Putamen (tissue), 1 donor: ENCODE data around the gene PRDM2.
"Not testable (repeated sequence)": the region's sequence is repeated elsewhere in the genome, so short reads cannot be mapped to it uniquely, and the experiment has no call there.

Source experiments
- DNase-seq: peaks from one replicate; pipeline ENCODE4 v3.0.0-alpha.2; 2016; ENCODE audit warnings: low spot score

PRDM2 gene, protein sequence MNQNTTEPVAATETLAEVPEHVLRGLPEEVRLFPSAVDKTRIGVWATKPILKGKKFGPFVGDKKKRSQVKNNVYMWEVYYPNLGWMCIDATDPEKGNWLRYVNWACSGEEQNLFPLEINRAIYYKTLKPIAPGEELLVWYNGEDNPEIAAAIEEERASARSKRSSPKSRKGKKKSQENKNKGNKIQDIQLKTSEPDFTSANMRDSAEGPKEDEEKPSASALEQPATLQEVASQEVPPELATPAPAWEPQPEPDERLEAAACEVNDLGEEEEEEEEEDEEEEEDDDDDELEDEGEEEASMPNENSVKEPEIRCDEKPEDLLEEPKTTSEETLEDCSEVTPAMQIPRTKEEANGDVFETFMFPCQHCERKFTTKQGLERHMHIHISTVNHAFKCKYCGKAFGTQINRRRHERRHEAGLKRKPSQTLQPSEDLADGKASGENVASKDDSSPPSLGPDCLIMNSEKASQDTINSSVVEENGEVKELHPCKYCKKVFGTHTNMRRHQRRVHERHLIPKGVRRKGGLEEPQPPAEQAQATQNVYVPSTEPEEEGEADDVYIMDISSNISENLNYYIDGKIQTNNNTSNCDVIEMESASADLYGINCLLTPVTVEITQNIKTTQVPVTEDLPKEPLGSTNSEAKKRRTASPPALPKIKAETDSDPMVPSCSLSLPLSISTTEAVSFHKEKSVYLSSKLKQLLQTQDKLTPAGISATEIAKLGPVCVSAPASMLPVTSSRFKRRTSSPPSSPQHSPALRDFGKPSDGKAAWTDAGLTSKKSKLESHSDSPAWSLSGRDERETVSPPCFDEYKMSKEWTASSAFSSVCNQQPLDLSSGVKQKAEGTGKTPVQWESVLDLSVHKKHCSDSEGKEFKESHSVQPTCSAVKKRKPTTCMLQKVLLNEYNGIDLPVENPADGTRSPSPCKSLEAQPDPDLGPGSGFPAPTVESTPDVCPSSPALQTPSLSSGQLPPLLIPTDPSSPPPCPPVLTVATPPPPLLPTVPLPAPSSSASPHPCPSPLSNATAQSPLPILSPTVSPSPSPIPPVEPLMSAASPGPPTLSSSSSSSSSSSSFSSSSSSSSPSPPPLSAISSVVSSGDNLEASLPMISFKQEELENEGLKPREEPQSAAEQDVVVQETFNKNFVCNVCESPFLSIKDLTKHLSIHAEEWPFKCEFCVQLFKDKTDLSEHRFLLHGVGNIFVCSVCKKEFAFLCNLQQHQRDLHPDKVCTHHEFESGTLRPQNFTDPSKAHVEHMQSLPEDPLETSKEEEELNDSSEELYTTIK (N-terminal part only)

DNA sequence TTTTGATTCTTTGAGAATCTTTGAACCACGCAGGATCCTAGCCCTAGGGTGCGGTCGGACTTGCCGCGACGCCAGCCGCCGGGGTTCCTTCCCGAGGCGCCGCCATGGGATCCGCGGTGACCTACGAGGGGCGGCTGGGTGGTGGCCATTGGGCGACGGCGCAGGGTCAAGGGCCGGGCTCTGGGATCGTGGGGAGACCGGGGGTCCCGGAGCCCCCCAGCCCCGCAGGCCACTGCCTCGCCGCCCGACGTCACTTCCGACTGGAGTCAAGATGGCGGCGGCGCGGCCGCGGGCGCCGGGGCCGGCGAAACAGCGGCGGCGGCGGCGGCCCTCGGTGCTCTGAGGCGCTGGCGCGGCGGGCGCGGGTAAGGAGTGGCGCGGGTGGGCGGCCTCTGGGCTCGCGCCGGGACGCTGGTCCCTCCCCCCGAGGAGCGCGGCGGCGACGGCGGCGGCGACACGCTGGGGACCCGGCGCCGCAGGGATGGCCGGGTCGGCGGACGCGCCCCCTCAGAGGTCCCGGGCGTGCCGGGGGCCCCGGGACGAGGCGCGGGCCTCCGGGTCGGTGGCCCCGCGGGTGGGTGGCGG lies at the start of gene PRDM2:
Gene PRDM2, plus strand, starts transcription at position 253 of the 585 bp plus-strand sequence. CDS start 15,418 bp downstream, outside the sequence.
- DNase-seq = peak; percentile 46

DNA sequence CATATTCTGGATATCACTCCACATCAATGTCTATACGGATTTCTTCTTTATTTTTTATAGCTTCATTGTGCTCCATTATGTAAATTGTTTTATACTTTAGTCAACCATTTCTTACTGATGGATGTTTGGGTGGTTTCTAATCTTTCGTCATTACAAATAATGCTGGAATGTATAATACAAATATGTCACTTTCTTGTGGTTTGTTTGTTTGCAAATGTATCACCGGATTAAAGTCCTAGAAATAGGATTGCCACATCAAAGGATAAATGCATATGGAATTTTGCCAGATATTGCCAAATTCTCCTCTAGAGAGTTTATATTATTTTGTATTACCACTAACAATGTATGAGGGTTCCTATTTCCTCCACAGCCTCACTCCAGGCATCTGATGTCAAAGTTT lies 48.7 kb upstream of the PRDM2 start:
- DNase-seq = no peak

DNA sequence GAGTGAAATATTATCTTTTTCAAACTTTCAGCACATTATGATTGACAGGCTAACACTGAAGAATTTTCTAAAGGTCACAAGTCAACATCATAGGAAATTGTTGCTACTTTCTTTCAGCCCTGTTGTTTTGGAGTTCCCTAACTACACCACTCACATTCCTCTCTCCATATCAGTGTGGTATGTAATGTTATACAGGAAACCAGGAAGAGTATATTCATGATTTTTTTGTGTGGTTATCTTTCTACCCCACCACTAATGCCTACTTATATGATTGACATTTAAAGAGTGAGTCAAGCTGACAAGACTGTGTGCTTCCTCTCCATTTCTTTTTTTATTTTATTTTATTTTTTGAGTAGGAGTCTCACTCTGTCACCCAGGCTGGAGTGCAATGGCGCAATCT lies 47.8 kb upstream of the PRDM2 start:
- DNase-seq = no peak

DNA sequence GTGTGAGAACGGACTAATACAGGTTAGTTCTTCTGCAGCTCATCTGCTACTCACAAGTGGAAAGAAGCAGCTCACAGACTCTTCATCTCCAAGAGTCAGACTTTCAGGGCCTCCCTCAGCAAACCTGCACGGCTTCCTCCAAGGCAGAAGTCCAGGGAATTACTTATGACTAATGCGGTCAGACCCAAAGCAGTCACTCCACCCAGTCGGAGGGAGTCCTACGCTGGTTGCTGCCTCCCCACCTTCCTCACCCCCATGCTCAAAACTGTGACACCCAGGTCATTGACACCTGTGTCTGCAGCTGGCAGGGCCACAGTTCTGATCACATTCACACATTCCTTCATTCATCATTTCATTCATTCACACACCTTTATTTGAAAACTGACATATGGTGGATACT lies 38.4 kb upstream of the PRDM2 start:
- no peak for DNase-seq

DNA sequence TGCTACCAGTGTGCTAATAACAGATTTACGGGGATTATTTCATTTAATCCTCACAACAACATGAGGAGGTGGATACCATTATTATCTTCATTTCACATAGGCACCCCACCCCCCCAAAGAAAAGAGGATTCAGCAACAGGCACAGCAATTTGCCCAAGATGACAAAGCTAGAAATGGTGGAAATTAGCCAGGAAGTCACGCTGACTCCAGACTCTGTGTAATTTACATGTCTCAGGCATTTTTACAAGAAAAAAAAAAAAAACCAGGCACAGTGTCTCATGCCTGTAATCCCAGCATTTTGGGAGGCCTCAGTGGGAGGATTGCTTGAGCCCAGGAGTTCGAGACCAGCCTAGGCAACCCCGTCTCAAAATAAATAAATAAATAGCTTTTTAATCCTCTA lies 37.5 kb upstream of the PRDM2 start:
- DNase-seq = no peak

DNA sequence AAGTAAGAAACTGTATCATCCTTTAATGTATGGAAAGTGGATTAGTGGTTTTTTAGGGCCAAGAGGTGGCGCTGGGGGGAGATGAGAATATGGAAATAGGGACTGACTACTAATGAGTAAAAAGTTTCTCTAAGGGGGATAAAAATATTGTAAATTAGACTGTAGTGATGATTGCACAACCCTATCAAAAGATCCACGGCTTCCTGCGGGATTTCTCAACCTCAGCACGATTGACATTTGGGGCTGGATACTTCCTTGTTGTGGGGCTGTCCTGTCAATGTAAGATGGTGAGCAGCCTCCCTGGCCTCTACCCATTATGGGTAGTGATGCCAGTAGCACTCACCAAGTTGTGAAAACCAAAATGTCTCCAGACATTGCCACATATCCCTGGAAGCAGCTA lies 36.0 kb upstream of the PRDM2 start:
- no peak for DNase-seq

DNA sequence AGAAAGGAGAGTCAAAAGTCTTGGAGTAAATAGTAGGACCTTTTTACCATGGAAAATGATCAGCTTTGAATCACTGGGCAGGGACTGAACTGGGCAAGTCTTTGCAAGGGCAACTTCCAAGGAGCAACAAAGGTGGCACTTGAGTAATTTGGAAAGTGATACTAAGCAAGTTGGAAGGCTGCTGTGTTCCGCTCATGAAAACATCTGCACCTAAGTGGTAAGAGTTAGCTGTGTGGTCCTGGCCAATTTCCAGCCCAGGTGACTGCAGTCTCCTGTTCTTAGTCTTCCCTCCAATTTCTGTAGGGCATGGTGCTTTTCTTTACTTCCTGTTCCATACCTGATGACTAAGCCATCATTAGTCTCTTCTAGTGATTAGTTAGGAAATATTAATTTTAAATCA lies 35.5 kb upstream of the PRDM2 start:
- DNase-seq = no peak

DNA sequence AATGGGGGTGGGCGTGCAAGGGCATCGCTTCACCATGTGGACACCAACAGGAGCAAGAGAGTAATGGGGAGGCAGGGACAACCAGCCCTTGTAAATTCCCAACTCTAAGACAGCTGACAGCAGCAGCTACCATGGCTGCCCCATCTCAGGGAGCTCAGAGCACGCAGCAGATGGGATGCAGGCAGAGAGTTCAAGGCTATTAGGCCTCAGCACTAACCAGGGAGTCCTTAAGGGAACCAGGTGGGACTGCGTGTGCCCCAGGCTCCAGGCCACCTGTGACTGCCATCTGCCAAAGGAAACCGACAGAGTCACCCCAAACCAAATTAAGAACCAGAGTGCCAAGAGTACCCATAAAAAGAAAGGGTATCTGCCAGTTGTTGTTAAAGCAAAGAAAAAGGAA lies 33.7 kb upstream of the PRDM2 start:
- no peak for DNase-seq

DNA sequence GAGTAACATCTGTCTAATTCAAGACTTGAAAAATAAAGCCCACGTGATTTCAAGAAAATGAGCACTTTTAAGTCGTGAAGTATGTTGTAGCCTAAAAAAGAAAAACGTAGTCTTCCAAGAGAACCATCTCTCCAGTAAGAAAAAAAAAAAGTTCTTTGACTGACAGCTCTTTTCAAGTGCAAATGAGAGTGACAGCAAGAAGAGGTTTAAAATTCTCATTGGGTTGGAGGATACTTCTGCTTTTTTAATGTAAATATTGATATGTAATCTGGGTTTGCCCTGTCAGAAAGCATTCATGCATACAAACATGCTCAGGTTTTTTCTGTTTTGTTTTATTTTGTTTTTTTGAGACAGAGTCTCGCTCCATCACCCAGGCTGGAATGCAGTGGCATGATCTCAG lies 32.3 kb upstream of the PRDM2 start:
- DNase-seq = no peak

DNA sequence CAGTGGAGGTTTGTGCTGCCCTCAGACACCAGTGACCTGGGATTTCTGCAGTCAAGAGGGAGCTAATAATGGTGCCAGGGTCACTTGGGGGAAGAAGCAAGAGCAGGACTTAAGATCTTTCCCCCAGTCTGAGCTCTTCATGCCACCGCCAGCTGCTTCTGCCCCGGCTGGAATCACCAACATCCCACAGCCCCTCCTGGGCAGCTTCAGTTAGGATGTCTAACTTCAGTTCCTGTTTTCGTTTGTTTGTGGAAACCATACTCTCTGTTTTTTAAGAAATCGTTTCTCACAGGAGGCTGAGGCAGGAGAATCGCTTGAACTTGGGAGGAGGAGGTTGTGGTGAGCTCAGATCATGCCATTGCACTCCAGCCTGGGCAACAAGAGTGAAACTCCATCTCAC lies 25.6 kb upstream of the PRDM2 start:
- no peak for DNase-seq

DNA sequence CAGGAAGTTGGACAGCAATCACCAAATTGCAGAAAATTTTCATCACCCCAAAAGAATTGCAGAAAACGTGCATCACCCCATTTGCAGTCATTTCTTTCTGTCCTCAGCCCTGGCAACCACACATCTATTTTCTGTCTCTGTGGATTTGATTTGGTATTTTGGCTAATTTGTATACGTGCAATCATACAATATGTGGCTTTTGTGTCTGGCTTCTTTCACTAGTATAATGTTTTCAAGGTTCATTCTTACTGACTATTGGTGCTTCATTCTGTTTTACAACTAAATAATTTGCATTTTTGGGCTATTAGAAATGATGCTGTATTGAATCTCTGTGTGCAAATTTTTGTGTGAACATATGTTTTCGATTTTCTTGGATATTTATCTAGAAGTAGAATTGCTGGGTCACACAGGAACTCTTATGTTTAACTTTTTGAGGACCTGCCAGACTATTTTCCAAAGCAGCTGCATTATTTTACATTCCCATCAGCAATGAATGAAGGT lies 24.8 kb upstream of the PRDM2 start:
- DNase-seq = no peak

DNA sequence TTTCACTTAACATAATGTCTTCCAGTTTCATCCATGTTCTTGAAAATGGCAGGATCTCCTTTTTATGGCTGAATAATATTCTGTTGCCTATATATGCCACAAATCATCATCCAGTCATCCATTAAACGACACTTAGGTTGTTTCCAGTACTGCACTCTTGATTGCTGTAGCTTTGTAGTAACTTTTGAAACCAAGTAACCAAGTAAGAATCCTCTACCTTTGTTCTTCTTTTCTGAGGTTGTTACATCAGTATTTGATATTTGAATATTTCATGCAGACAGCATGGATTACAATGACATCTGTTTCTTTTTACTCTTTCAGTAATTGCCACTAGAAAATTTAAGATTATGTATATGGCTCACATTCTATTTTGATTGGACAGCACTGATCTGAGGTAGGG lies 22.1 kb upstream of the PRDM2 start:
- DNase-seq = no peak

DNA sequence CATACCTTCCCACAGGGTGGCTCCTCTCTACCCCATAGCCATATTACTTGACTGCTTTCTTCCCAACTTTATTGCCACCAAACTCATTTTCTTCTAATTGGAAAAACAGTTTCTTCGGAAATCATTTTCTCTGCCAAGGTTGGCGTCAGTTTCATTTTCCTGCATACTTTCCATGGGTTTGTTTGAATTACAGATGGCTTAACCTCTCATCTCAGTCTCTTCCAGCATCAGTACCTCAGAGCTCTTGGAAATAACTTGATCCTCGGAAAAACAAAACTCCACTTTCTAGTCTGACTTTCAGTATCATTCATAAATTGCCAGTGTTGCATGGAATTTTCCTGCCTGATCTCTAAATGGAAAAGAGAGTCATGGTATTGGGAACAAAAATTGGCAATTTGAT lies 20.3 kb upstream of the PRDM2 start:
- no peak for DNase-seq

DNA sequence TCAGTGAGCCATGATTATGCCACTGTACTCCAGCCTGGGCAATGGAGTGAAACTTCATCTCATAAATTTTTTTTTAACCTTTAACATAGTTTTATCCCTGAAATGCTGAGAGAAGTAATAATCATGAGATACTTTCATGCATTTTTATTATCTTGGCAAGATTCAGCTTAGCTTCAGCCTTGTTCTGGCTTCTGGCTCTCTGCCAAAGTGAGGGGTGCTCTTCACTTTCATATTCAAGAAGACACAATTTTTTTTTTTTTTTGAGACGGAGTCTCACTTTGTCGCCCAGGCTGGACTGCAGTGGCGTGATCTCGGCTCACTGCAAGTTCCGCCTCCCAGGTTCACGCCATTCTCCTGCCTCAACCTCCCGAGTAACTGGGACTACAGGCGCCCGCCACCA lies 19.4 kb upstream of the PRDM2 start:
- not testable (repeated sequence) for DNase-seq

DNA sequence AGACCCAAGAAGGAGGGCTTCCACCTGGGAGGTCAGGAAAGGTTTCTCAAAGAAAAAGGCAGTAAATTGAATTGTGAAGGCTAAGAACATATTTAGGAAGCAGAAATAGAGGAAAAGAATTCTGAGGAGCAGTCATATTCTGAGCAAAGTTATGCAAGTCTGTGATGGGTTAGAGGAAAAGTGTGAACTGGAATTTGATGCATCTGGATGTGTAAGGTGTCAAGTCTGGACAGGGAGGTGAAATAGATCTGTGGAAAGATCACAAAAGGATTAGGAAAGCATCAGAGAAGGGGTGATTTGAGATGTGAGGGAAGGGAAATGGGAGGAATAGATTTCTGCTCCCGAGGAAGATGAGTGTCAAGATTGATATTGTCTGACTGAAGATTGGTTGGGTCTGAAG lies 18.1 kb upstream of the PRDM2 start:
- no peak for DNase-seq

DNA sequence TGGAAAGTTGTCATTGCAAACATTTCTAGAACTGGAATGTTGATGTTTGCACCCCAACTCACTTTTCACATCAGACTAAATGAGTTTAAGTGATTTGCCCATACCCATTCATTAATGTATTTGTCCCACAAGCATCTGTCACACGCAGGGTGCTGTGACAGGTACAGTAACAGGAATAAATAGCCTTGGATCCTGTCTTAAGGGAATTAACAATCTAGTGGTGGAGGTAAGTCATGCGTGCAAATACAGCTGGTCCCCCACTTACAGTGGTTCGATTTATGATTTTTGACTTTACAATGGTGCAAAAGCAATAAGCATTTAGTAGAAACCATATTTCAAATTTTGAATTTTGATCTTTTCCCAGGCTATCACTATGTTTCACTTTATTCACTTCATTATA lies 17.5 kb upstream of the PRDM2 start:
- no peak for DNase-seq

DNA sequence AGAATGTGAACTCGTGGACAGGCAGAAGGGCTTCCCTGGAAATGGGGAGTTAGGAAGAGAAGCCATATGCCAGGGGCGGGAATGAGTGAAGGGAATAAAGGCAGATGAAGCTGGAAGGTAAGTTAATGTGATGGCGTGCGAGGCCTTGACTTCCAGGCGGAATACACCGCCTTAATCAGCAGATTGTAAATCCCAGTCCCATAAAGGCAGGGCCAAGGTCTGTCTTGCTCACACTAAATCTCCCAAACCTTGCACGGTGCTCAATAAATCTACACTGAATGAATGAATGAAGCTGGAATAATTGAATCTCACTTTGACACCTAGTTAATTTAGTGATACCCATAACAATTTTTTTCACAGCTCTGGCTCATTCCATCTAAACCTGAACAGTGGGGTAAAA lies 16.8 kb upstream of the PRDM2 start:
- DNase-seq = no peak

DNA sequence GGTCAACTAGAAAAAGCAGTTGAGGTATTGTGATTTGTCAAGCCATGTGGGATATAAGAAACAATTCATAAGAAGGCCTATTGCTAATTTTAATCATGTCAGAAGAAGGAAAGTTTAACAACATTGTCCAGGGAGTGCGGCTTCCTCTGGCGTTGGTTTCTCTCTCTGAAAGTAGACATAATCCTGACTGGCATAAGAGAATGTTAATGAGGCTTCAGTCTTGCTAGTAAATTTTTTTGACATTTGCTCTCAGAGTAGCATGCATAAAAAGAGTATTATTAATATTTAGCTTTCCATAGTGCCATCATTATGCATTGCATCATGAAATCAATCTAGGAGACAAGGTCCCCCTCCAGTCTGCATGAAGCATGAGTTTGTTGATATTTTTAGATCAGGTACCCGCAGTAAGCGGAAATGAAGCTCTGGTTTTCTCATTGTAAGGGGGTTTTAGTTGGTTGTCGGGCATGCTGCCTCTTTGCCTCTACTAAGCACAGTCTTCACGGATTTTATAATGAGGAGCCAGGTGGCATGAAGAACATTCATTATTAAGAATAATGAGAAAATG lies 12.8 kb upstream of the PRDM2 start:
- DNase-seq = no peak

DNA sequence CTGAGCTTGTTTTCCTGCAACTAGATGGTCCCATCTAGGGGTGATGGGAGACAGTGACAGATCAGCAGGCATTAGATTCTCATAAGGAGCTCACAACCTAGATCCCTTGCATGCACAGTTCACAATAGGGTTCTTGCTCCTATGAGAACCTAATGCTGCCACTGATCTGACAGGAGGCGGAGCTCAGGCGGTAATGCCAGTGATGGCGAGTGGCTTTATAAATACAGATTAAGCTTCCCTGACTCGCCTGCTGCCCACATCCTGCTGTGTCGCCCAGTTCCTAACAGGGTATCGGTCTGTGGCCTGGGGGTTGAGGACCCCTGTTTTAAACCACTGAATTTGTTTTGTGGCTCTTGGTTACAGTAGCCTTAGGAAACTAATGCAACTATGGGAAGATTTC lies 6.9 kb upstream of the PRDM2 start:
- not testable (repeated sequence) for DNase-seq

DNA sequence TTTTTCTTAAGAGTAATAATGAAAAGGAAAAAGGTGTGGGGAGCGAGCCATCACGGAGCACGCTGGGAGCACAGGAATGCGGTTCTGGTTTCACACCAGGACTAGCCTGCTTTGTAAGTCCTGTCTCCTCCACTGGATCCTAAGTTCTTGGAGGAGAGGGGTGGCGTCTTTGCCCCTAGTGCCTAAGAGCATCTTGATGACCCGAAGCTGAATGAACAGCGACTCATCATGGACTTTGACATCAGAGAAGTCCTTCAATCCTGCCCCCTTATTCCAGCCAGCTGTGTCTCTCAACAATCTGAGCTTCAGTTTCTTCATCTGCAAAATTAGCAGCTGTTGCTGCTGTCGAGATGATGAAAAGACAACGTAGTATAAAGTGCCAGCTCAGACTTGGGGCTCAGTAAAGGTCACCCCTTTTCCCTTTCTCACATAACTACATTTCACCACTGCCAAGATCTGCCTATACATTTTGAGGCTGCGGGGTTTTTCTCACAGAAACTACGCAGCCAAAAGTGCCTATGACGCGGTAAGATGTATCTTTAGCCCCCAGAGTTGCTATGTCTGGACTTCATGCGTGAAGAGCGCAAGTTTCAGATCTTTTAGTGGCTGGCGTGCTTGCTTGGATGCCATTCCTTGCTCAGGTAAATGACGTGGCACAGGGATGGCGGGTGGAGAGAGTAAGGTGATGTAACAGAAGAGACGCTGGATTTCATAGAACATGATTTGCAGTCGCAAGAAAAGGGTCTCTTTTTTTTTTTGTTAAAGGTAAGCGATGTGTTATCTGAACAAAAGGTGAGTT lies 4.9 kb upstream of the PRDM2 start:
- no peak for DNase-seq

DNA sequence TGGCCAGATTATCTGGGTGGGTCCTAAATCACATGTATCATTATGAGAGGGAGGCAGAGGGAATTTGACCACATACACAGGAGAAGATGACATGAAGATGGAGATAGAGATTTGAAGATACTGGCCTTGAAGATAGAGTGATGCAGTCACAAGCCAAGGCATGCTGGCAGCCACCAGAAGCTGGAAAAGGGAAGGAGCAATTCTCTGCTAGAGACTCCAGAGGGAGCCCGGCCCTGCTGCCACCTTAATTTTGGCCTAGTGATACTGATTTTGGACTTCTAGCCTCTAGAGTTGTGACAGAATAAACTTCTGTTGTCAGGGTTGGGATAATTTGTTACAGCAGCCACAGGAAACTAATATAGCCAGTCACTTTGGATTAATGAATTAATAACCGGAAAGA lies 2.2 kb upstream of the PRDM2 start:
- no peak for DNase-seq
